ENCODE measurements around the gene MYO10.

MYO10 gene

DNA sequence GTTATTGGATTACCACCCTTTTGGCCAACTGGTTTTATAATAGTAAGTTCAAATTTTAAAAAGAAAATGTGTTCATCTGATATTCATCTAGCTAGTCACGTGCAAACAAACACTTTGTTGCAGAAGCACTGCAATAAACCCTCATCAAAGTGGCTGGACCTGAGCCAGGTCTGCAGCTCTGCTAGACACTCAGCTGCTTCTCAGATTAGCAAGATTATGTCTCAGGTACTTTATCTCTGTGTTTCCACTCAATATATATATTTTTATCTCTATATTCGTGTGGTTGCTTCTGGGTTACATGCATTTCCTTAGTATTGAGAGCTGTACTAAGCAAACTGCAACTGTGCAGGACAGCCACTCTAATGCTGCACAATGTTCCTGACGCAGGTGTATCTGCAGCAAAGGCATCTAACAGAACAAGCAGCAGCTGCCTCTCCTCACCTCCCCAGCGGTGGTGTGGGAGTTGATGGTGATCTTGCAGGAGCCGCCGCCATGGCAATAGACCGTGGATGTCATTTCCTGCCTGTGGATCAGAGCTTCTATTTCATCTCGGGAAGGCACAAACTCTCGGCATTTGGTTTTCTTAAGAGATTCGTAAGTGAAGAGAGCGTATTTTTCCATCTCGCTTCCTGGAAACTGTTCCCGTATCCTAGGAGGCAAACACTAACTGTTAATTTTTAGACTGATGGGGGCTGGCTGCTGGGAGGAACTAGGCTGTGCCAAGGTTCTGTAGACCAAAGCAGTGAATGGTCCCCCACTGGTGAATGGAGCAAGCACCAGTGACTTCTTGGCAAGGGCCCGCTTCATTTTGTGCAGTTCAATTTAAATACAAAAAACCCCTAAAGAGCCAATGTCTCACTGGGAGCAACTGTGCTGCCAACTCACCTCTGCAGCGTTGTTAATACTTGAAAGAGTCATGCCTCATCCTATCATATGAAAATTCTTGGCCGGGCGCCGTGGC, 262.6 kb downstream of the MYO10 start:
- ATAC-seq: no peak
- TF ChIP-seq PPARA (CRISPR knock-in tag; IDR thresholded peaks at IDR 0.05; ENCODE audit: borderline replicate concordance): no peak
- TF ChIP-seq OSR1 (CRISPR knock-in tag; IDR thresholded peaks at IDR 0.05): no peak
- no peak for TF ChIP-seq ZC3H10 (CRISPR knock-in tag; IDR thresholded peaks at IDR 0.05)
- TF ChIP-seq ZFP30 (CRISPR knock-in tag; IDR thresholded peaks at IDR 0.05): no peak
- TF ChIP-seq, protein P1, sequence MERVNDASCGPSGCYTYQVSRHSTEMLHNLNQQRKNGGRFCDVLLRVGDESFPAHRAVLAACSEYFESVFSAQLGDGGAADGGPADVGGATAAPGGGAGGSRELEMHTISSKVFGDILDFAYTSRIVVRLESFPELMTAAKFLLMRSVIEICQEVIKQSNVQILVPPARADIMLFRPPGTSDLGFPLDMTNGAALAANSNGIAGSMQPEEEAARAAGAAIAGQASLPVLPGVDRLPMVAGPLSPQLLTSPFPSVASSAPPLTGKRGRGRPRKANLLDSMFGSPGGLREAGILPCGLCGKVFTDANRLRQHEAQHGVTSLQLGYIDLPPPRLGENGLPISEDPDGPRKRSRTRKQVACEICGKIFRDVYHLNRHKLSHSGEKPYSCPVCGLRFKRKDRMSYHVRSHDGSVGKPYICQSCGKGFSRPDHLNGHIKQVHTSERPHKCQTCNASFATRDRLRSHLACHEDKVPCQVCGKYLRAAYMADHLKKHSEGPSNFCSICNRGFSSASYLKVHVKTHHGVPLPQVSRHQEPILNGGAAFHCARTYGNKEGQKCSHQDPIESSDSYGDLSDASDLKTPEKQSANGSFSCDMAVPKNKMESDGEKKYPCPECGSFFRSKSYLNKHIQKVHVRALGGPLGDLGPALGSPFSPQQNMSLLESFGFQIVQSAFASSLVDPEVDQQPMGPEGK (CRISPR knock-in tag; IDR thresholded peaks at IDR 0.05; ENCODE audit: borderline replicate concordance): no peak
- TF ChIP-seq ZNF70 (CRISPR knock-in tag; IDR thresholded peaks at IDR 0.05): no peak
- no peak for TF ChIP-seq BACH2 (CRISPR knock-in tag; IDR thresholded peaks at IDR 0.05; ENCODE audit: borderline replicate concordance)
- TF ChIP-seq ZFP3 (CRISPR knock-in tag; IDR thresholded peaks at IDR 0.05): no peak
- TF ChIP-seq GLIS3 (CRISPR knock-in tag; IDR thresholded peaks at IDR 0.05): no peak
- TF ChIP-seq ARNTL (CRISPR knock-in tag; IDR thresholded peaks at IDR 0.05; ENCODE audit: borderline replicate concordance, low read depth): no peak
- TF ChIP-seq, protein P2, sequence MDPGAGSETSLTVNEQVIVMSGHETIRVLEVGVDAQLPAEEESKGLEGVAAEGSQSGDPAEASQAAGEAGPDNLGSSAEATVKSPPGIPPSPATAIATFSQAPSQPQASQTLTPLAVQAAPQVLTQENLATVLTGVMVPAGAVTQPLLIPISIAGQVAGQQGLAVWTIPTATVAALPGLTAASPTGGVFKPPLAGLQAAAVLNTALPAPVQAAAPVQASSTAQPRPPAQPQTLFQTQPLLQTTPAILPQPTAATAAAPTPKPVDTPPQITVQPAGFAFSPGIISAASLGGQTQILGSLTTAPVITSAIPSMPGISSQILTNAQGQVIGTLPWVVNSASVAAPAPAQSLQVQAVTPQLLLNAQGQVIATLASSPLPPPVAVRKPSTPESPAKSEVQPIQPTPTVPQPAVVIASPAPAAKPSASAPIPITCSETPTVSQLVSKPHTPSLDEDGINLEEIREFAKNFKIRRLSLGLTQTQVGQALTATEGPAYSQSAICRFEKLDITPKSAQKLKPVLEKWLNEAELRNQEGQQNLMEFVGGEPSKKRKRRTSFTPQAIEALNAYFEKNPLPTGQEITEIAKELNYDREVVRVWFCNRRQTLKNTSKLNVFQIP (CRISPR knock-in tag; IDR thresholded peaks at IDR 0.05; ENCODE audit: borderline replicate concordance, low read depth): no peak
- no peak for TF ChIP-seq SNAI2 (CRISPR knock-in tag; IDR thresholded peaks at IDR 0.05)
- TF ChIP-seq TOX (CRISPR knock-in tag; IDR thresholded peaks at IDR 0.05; ENCODE audit: borderline replicate concordance): no peak
- TF ChIP-seq TCF4 (CRISPR knock-in tag; IDR thresholded peaks at IDR 0.05; ENCODE audit: borderline replicate concordance): no peak
- TF ChIP-seq, protein P3, sequence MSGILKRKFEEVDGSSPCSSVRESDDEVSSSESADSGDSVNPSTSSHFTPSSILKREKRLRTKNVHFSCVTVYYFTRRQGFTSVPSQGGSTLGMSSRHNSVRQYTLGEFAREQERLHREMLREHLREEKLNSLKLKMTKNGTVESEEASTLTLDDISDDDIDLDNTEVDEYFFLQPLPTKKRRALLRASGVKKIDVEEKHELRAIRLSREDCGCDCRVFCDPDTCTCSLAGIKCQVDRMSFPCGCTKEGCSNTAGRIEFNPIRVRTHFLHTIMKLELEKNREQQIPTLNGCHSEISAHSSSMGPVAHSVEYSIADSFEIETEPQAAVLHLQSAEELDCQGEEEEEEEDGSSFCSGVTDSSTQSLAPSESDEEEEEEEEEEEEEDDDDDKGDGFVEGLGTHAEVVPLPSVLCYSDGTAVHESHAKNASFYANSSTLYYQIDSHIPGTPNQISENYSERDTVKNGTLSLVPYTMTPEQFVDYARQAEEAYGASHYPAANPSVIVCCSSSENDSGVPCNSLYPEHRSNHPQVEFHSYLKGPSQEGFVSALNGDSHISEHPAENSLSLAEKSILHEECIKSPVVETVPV (CRISPR knock-in tag; IDR thresholded peaks at IDR 0.05): no peak
- no peak for TF ChIP-seq ISL1 (CRISPR knock-in tag; IDR thresholded peaks at IDR 0.05)

DNA sequence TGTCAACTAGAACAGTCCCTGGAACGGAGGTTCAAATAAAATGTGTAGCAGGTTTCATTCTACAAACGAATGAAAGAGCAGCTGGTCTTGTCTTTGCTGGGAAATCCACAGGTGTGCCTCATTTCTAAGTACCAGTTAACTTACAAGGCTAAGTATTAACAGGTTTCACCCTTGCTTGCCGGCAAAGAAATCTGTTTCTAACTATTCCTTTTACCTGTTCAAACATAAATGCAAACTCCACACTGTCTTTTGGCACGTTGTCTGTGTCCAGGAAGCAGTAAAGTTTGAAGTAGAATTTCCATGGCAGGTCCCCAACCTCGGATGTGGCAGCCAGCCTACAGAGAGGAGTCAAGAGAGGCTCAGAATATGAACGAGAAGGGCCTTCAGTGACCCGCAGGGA, 264.9 kb downstream of the MYO10 start:
- no peak for ATAC-seq
- TF ChIP-seq, protein P4, sequence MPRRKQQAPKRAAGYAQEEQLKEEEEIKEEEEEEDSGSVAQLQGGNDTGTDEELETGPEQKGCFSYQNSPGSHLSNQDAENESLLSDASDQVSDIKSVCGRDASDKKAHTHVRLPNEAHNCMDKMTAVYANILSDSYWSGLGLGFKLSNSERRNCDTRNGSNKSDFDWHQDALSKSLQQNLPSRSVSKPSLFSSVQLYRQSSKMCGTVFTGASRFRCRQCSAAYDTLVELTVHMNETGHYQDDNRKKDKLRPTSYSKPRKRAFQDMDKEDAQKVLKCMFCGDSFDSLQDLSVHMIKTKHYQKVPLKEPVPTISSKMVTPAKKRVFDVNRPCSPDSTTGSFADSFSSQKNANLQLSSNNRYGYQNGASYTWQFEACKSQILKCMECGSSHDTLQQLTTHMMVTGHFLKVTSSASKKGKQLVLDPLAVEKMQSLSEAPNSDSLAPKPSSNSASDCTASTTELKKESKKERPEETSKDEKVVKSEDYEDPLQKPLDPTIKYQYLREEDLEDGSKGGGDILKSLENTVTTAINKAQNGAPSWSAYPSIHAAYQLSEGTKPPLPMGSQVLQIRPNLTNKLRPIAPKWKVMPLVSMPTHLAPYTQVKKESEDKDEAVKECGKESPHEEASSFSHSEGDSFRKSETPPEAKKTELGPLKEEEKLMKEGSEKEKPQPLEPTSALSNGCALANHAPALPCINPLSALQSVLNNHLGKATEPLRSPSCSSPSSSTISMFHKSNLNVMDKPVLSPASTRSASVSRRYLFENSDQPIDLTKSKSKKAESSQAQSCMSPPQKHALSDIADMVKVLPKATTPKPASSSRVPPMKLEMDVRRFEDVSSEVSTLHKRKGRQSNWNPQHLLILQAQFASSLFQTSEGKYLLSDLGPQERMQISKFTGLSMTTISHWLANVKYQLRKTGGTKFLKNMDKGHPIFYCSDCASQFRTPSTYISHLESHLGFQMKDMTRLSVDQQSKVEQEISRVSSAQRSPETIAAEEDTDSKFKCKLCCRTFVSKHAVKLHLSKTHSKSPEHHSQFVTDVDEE (CRISPR knock-in tag; IDR thresholded peaks at IDR 0.05): no peak
- TF ChIP-seq GLIS3 (CRISPR knock-in tag; IDR thresholded peaks at IDR 0.05) (no peak), PPARA (CRISPR knock-in tag; IDR thresholded peaks at IDR 0.05; ENCODE audit: borderline replicate concordance) (no peak), ZNF8 (CRISPR knock-in tag; IDR thresholded peaks at IDR 0.05) (no peak), SNAI2 (CRISPR knock-in tag; IDR thresholded peaks at IDR 0.05) (no peak)
- TF ChIP-seq, protein P5, sequence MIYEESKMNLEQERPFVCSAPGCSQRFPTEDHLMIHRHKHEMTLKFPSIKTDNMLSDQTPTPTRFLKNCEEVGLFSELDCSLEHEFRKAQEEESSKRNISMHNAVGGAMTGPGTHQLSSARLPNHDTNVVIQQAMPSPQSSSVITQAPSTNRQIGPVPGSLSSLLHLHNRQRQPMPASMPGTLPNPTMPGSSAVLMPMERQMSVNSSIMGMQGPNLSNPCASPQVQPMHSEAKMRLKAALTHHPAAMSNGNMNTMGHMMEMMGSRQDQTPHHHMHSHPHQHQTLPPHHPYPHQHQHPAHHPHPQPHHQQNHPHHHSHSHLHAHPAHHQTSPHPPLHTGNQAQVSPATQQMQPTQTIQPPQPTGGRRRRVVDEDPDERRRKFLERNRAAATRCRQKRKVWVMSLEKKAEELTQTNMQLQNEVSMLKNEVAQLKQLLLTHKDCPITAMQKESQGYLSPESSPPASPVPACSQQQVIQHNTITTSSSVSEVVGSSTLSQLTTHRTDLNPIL (CRISPR knock-in tag; IDR thresholded peaks at IDR 0.05; ENCODE audit: low read depth): no peak

DNA sequence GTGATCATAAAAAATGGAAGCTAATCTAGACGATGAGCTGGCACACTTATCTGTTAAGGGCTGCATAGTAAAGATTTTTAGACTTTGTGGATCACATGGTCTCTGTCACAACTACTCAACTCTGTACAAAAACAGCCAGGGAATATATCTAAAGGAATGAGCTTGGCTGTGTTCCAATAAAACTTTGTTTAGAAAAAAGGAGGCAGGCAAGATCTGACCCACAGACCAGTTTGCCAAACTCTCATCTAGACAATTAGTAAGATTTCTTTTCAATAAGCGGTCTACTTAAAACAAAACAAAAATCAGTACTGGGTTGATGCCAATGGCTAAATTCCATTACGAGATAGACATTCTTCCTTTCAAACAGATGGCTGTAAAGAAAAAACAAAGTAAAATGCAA, 266.3 kb downstream of the MYO10 start:
- peak; percentile 59; the same call in 1 of the 2 replicates for TF ChIP-seq ISL1 (CRISPR knock-in tag; IDR thresholded peaks at IDR 0.05)
- no peak for TF ChIP-seq ZFP30 (CRISPR knock-in tag; IDR thresholded peaks at IDR 0.05)
- peak; percentile 89 for ATAC-seq
